Ovary (tissue), 9 donors: ENCODE results near the gene SLC9A3. TPM values are rescaled to one million over a fixed set of nuclear protein-coding genes. Genes with fewer than 3 reads are reported as not detected.

Experiments
- DNase-seq, 5 donors: peaks; one replicate each; pipeline ENCODE4 v3.0.0-alpha.2; 2019 to 2020
- H3K27ac ChIP-seq, 2 donors: fragments of 200-600 bp; one replicate each; pipeline versions ENCODE4 v1.5.1 to v1.8.0; 2019 to 2022
- H3K27me3 ChIP-seq: fragments of 200-600 bp; one replicate; pipeline ENCODE4 v1.8.0; 2022
- H3K36me3 ChIP-seq: fragments of 200-600 bp; sonication (generic); one replicate; pipeline ENCODE4 v1.5.1; 2019
- H3K4me1 ChIP-seq: one replicate; pipeline ENCODE4 v1.8.1; 2013; ENCODE audit warnings: mild to moderate bottlenecking, moderate library complexity; ENCODE audit not compliant: insufficient read depth
- H3K4me3 ChIP-seq: fragments of 200-600 bp; sonication (generic); one replicate; pipeline ENCODE4 v1.5.1; 2017
- H3K9me3 ChIP-seq, 2 donors: fragments of 200-600 bp in 1 of 2; sonication (generic) in 1 of 2; one replicate each; pipeline versions ENCODE4 v1.5.1 to v1.8.1; 2013 to 2019; ENCODE audit warnings: mild to moderate bottlenecking in 1 of 2, moderate library complexity in 1 of 2
- CTCF ChIP-seq, 3 donors: fragments of 450-650 bp in 2 of 3; fragments of 200-600 bp in 1 of 3; IDR thresholded peaks; one replicate each; pipeline versions ENCODE4 v1.5.1 to v1.8.0; 2016 to 2022; ENCODE audit warnings: antibody characterized with exemption in 3 of 3, mild to moderate bottlenecking in 1 of 3
- EP300 ChIP-seq: sonication (generic); formaldehyde crosslinking; IDR thresholded peaks from one replicate; pipeline ENCODE4 v1.6.1; 2017; ENCODE audit warnings: antibody characterized with exemption
- POLR2A ChIP-seq: fragments of 450-650 bp; IDR thresholded peaks from one replicate; pipeline ENCODE4 v1.6.1; 2017; ENCODE audit warnings: antibody characterized with exemption, mild to moderate bottlenecking, moderate library complexity
- WGBS, 3 donors: extraction: QIAGEN DNeasy Blood & Tissue Kit in 1 of 3; methylation state at CpG; one replicate each; pipeline versions ENCODE4 v1.1.5 to v1.1.7; 2013 to 2017; 5-methylcytosine and 5-hydroxymethylcytosine counted together
- intact Hi-C, 4 donors: fragments of 100-400 bp; cut with DNase I; formaldehyde crosslinking; loops; one replicate each; pipeline versions ENCODE4 v1.11.0 to v1.15.1; 2022 to 2023
- polyA plus RNA-seq, 2 donors: library from polyadenylated mRNA; stranded (reverse); fragments of 200-250 nt in 1 of 2; fragments of 350-450 nt in 1 of 2; fragmentation: Illumina TruSeq in 1 of 2; extraction: RNeasy Lipid Tissue Mini Kit (QIAGEN cat#74804) in 1 of 2; gene quantifications; one replicate each; pipeline ENCODE4 v1.2.3, GENCODE V29; 2013 to 2014
- total RNA-seq, 7 donors: library from RNA; depleted of rRNA in 2 of 7; stranded (reverse); fragments of >200 nt in 2 of 7; fragmentation: NEBNext Ultra II Directional in 3 of 7; extraction: Animal tissue kit (Norgen Biotek cat#: 25700) in 3 of 7; gene quantifications; one replicate each; pipeline versions ENCODE4 v1.1.0 to v1.2.4, GENCODE V29; 2016 to 2023
- donor health status: DM: no; HTN: no; CAD: no; lungs with moderate emphysema.
- donor health status: DM: no; HTN: no; CAD: no.
- donor health status: Bipolar disorder and iron deficiency.
- donor health status: DM: yes; HTN: yes; CAD: no.
- donor health status: DM: no; HTN: no; CAD: no.
- donor health status: DM: yes; HTN: yes; CAD: no.

The SLC9A3 gene
- total and polyA plus RNA-seq, 9 donors: 1.2 to 3.6 (median 1.9) TPM

- Histone ChIP-seq H3K9me3 (no peaks in the 10 kb centered on the region), H3K4me1 (no peaks in the 10 kb centered on the region), H3K27me3 (no peaks in the 10 kb centered on the region), H3K27ac (no peak overlapping the region), H3K36me3 (no peaks in the 10 kb centered on the region), H3K4me3 (no peak overlapping the region)
- peak in 1 of 5 donors; percentile 4 for DNase-seq
- intact Hi-C loops: no loop called here
- WGBS, 3 donors: 56 to 69% (median 58%) methylated on average over 23 to 25 of the region's 25 CpGs
- no peak for TF ChIP-seq POLR2A
Observed at GRCh38 chr5:532521-533242, 8.4 kb upstream of the SLC9A3 start.

DNA sequence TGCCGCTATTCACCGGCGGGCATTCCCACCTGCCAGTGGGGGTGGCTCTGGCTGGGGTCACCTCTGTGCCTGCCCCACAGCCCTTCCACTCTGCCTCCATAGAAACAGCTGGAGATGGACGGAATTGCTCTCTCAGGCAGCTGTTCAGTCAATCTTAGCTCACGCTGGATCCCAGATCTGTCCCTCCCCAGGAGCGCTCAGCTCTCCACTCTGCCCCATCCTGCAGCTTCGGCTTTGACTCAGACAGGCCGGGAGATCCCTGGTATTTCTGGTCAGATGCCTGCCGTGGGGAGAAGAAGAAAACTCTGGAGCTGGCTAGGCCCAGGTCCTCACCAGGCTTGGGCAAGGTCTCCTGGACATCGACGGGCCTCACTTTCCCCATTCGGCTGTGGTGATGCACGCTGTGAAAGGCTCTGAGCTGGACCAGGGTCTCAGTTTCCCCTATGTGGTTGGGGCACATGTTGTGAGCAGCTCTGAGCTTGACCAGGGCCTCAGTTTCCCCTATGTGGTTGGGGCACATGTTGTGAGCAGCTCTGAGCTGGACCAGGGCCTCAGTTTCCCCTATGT, 7.6 kb upstream of the SLC9A3 start:
- H3K4me3 ChIP-seq: no peak overlapping the region
- intact Hi-C loops: no loop called here
- TF ChIP-seq CTCF (IDR thresholded peaks at IDR 0.05): no peak
- TF ChIP-seq EP300: no peak
- no peak for TF ChIP-seq POLR2A
- no peaks in the 10 kb centered on the region for H3K36me3 ChIP-seq
- H3K27ac ChIP-seq: no peak overlapping the region
- no peaks in the 10 kb centered on the region for H3K27me3 ChIP-seq
- no peaks in the 10 kb centered on the region for H3K4me1 ChIP-seq
- 68 to 75% (median 68%) methylated on average over 13 of the region's 13 CpGs for WGBS, 3 donors
- no peaks in the 10 kb centered on the region for H3K9me3 ChIP-seq
- DNase-seq: no peak

- TF ChIP-seq POLR2A: no peak
- no peak for TF ChIP-seq EP300
- no peak for TF ChIP-seq CTCF (IDR thresholded peaks at IDR 0.05)
- H3K27ac ChIP-seq: no peak overlapping the region
- no peaks in the 10 kb centered on the region for H3K27me3 ChIP-seq
- no peaks in the 10 kb centered on the region for H3K9me3 ChIP-seq
- no peaks in the 10 kb centered on the region for H3K36me3 ChIP-seq
- H3K4me1 ChIP-seq: no peaks in the 10 kb centered on the region
- peak in 1 of 5 donors; percentile 4 for DNase-seq
- WGBS, 3 donors: 13 to 28% (median 13%) methylated on average over 24 to 25 of the region's 25 CpGs
- intact Hi-C loops: no loop called here
- no peak overlapping the region for H3K4me3 ChIP-seq
Observed at GRCh38 chr5:531101-531748, 7.0 kb upstream of the SLC9A3 start.

- TF ChIP-seq CTCF (IDR thresholded peaks at IDR 0.05) (no peak), POLR2A (no peak), EP300 (no peak)
- Histone ChIP-seq H3K27ac (no peak overlapping the region), H3K4me1 (no peaks in the 10 kb centered on the region), H3K4me3 (no peak overlapping the region), H3K9me3 (no peaks in the 10 kb centered on the region), H3K36me3 (no peaks in the 10 kb centered on the region), H3K27me3 (no peaks in the 10 kb centered on the region)
- DNase-seq: no peak
- intact Hi-C loops: no loop called here
- 18 to 28% (median 26%) methylated on average over 24 of the region's 24 CpGs for WGBS, 3 donors
Observed at GRCh38 chr5:530001-530955, 6.0 kb upstream of the SLC9A3 start.
